Measurements from ENCODE around the gene AGTPBP1. TPM values are rescaled to one million over a fixed set of nuclear protein-coding genes. Genes with fewer than 3 reads are reported as not detected.

AGTPBP1 gene
- total RNA-seq, 1 experiment from 2014 or later = 42.9 TPM

- Histone ChIP-seq H3K4me3 (ENCODE audit: low read length) (no peak overlapping the region), H3K4me1 (ENCODE audit: low read length) (peaks cover 24% of the 10 kb centered on the region), H3K27me3 (ENCODE audit: low read length) (no peaks in the 10 kb centered on the region), H3K4me2 (ENCODE audit: low read depth, low read length, poor library complexity, severe bottlenecking) (no peak overlapping the region), H2AFZ (ENCODE audit: low read length) (no peak overlapping the region), H3K9me2 (replicated peaks; ENCODE audit: insufficient read depth, low read length) (no peaks in the 10 kb centered on the region), H4K20me1 (ENCODE audit: insufficient read depth, low read depth, low read length) (peaks cover 11% of the 10 kb centered on the region), H3K9ac (ENCODE audit: low read length) (no peak overlapping the region), H3K27ac (ENCODE audit: low read length) (no peak overlapping the region), H3K79me2 (ENCODE audit: low read length) (peaks cover 19% of the 10 kb centered on the region), H3K9me3 (ENCODE audit: low read length) (no peaks in the 10 kb centered on the region), H3K36me3 (ENCODE audit: insufficient read depth, low read length) (no peaks in the 10 kb centered on the region)
- DNase-seq = no peak
These were observed 2.7 kb upstream of the AGTPBP1 start for GRCh38 chr9:85744480-85744879.

GRCh38 chr9:85743275-85744128 is 1.7 kb upstream of the AGTPBP1 start:
- Histone ChIP-seq H2AFZ (ENCODE audit: low read length) (peak overlapping the region; percentile 77; the same call in 1 of the 2 replicates), H3K27ac (ENCODE audit: low read length) (no peak overlapping the region), H3K4me2 (ENCODE audit: low read depth, low read length, poor library complexity, severe bottlenecking) (peak overlapping the region; percentile 98), H3K36me3 (ENCODE audit: insufficient read depth, low read length) (no peaks in the 10 kb centered on the region), H3K9me3 (ENCODE audit: low read length) (no peaks in the 10 kb centered on the region), H3K27me3 (ENCODE audit: low read length) (no peaks in the 10 kb centered on the region), H3K4me1 (ENCODE audit: low read length) (peaks cover 24% of the 10 kb centered on the region), H3K79me2 (ENCODE audit: low read length) (peaks cover 29% of the 10 kb centered on the region), H3K9ac (ENCODE audit: low read length) (no peak overlapping the region), H4K20me1 (ENCODE audit: insufficient read depth, low read depth, low read length) (peaks cover 13% of the 10 kb centered on the region), H3K9me2 (replicated peaks; ENCODE audit: insufficient read depth, low read length) (no peaks in the 10 kb centered on the region), H3K4me3 (ENCODE audit: low read length) (no peak overlapping the region)
- no peak for DNase-seq

- H3K9ac ChIP-seq (ENCODE audit: low read length) = peak overlapping the region; percentile 85
- H3K4me1 ChIP-seq (ENCODE audit: low read length) = peaks cover 24% of the 10 kb centered on the region
- peaks cover 16% of the 10 kb centered on the region for H4K20me1 ChIP-seq (ENCODE audit: insufficient read depth, low read depth, low read length)
- peaks cover 38% of the 10 kb centered on the region for H3K79me2 ChIP-seq (ENCODE audit: low read length)
- H3K27me3 ChIP-seq (ENCODE audit: low read length) = no peaks in the 10 kb centered on the region
- no peaks in the 10 kb centered on the region for H3K36me3 ChIP-seq (ENCODE audit: insufficient read depth, low read length)
- peak overlapping the region; percentile 77 for H2AFZ ChIP-seq (ENCODE audit: low read length)
- peak overlapping the region; percentile 98 for H3K4me2 ChIP-seq (ENCODE audit: low read depth, low read length, poor library complexity, severe bottlenecking)
- H3K4me3 ChIP-seq (ENCODE audit: low read length) = peak overlapping the region; percentile 88
- DNase-seq = no peak
- no peaks in the 10 kb centered on the region for H3K9me2 ChIP-seq (replicated peaks; ENCODE audit: insufficient read depth, low read length)
- H3K9me3 ChIP-seq (ENCODE audit: low read length) = no peaks in the 10 kb centered on the region
- peak overlapping the region; percentile 54; the same call in 1 of the 2 replicates for H3K27ac ChIP-seq (ENCODE audit: low read length)
These were observed 813 bp upstream of the AGTPBP1 start for GRCh38 chr9:85742597-85742936.

GRCh38 chr9:85741095-85741874 is 469 bp downstream of the AGTPBP1 start:
- Histone ChIP-seq H3K27ac (ENCODE audit: low read length) (no peak overlapping the region), H3K36me3 (ENCODE audit: insufficient read depth, low read length) (no peaks in the 10 kb centered on the region), H3K27me3 (ENCODE audit: low read length) (no peaks in the 10 kb centered on the region), H4K20me1 (ENCODE audit: insufficient read depth, low read depth, low read length) (peaks cover 16% of the 10 kb centered on the region), H3K9me2 (replicated peaks; ENCODE audit: insufficient read depth, low read length) (no peaks in the 10 kb centered on the region), H3K9ac (ENCODE audit: low read length) (peak overlapping the region; percentile 83), H3K9me3 (ENCODE audit: low read length) (no peaks in the 10 kb centered on the region), H3K4me3 (ENCODE audit: low read length) (peak overlapping the region; percentile 82), H2AFZ (ENCODE audit: low read length) (peak overlapping the region; percentile 92; the same call in 1 of the 2 replicates), H3K79me2 (ENCODE audit: low read length) (peaks cover 51% of the 10 kb centered on the region), H3K4me2 (ENCODE audit: low read depth, low read length, poor library complexity, severe bottlenecking) (peak overlapping the region; percentile 85), H3K4me1 (ENCODE audit: low read length) (peaks cover 24% of the 10 kb centered on the region)
- DNase-seq = peak; percentile 62

- Histone ChIP-seq H3K9me3 (ENCODE audit: low read length) (no peaks in the 10 kb centered on the region), H3K79me2 (ENCODE audit: low read length) (peaks cover 57% of the 10 kb centered on the region), H3K4me3 (ENCODE audit: low read length) (peak overlapping the region; percentile 82), H3K9me2 (replicated peaks; ENCODE audit: insufficient read depth, low read length) (no peaks in the 10 kb centered on the region), H3K36me3 (ENCODE audit: insufficient read depth, low read length) (no peaks in the 10 kb centered on the region), H3K9ac (ENCODE audit: low read length) (peak overlapping the region; percentile 83), H3K27me3 (ENCODE audit: low read length) (no peaks in the 10 kb centered on the region), H3K4me2 (ENCODE audit: low read depth, low read length, poor library complexity, severe bottlenecking) (peak overlapping the region; percentile 85), H3K27ac (ENCODE audit: low read length) (no peak overlapping the region), H3K4me1 (ENCODE audit: low read length) (peaks cover 24% of the 10 kb centered on the region), H2AFZ (ENCODE audit: low read length) (no peak overlapping the region), H4K20me1 (ENCODE audit: insufficient read depth, low read depth, low read length) (peaks cover 16% of the 10 kb centered on the region)
- DNase-seq = no peak
These were observed 1.0 kb downstream of the AGTPBP1 start for GRCh38 chr9:85740787-85741094.

GRCh38 chr9:85738509-85738908 is 3.2 kb downstream of the AGTPBP1 start:
- no peak for DNase-seq
- Histone ChIP-seq H2AFZ (ENCODE audit: low read length) (no peak overlapping the region), H3K79me2 (ENCODE audit: low read length) (peaks cover 75% of the 10 kb centered on the region), H3K4me3 (ENCODE audit: low read length) (no peak overlapping the region), H3K4me1 (ENCODE audit: low read length) (peaks cover 24% of the 10 kb centered on the region), H3K4me2 (ENCODE audit: low read depth, low read length, poor library complexity, severe bottlenecking) (no peak overlapping the region), H3K27me3 (ENCODE audit: low read length) (no peaks in the 10 kb centered on the region), H3K36me3 (ENCODE audit: insufficient read depth, low read length) (no peaks in the 10 kb centered on the region), H3K9me2 (replicated peaks; ENCODE audit: insufficient read depth, low read length) (no peaks in the 10 kb centered on the region), H3K9me3 (ENCODE audit: low read length) (no peaks in the 10 kb centered on the region), H4K20me1 (ENCODE audit: insufficient read depth, low read depth, low read length) (peaks cover 16% of the 10 kb centered on the region), H3K9ac (ENCODE audit: low read length) (no peak overlapping the region), H3K27ac (ENCODE audit: low read length) (no peak overlapping the region)

- Histone ChIP-seq H3K4me1 (ENCODE audit: low read length) (peaks cover 17% of the 10 kb centered on the region), H3K4me2 (ENCODE audit: low read depth, low read length, poor library complexity, severe bottlenecking) (no peak overlapping the region), H3K9me3 (ENCODE audit: low read length) (no peaks in the 10 kb centered on the region), H3K9me2 (replicated peaks; ENCODE audit: insufficient read depth, low read length) (no peaks in the 10 kb centered on the region), H3K79me2 (ENCODE audit: low read length) (peaks cover 83% of the 10 kb centered on the region), H3K36me3 (ENCODE audit: insufficient read depth, low read length) (no peaks in the 10 kb centered on the region), H3K4me3 (ENCODE audit: low read length) (no peak overlapping the region), H3K27ac (ENCODE audit: low read length) (no peak overlapping the region), H3K27me3 (ENCODE audit: low read length) (no peaks in the 10 kb centered on the region), H4K20me1 (ENCODE audit: insufficient read depth, low read depth, low read length) (peaks cover 16% of the 10 kb centered on the region), H3K9ac (ENCODE audit: low read length) (no peak overlapping the region), H2AFZ (ENCODE audit: low read length) (no peak overlapping the region)
- no peak for DNase-seq
These were observed 4.1 kb downstream of the AGTPBP1 start for GRCh38 chr9:85737671-85738070.

- Histone ChIP-seq H4K20me1 (ENCODE audit: insufficient read depth, low read depth, low read length) (peaks cover 16% of the 10 kb centered on the region), H3K4me3 (ENCODE audit: low read length) (no peak overlapping the region), H3K4me1 (ENCODE audit: low read length) (no peaks in the 10 kb centered on the region), H2AFZ (ENCODE audit: low read length) (no peak overlapping the region), H3K27me3 (ENCODE audit: low read length) (no peaks in the 10 kb centered on the region), H3K9me3 (ENCODE audit: low read length) (no peaks in the 10 kb centered on the region), H3K9ac (ENCODE audit: low read length) (no peak overlapping the region), H3K4me2 (ENCODE audit: low read depth, low read length, poor library complexity, severe bottlenecking) (no peak overlapping the region), H3K36me3 (ENCODE audit: insufficient read depth, low read length) (no peaks in the 10 kb centered on the region), H3K27ac (ENCODE audit: low read length) (no peak overlapping the region), H3K79me2 (ENCODE audit: low read length) (peaks cover 96% of the 10 kb centered on the region), H3K9me2 (replicated peaks; ENCODE audit: insufficient read depth, low read length) (no peaks in the 10 kb centered on the region)
- DNase-seq = no peak
These were observed 10.7 kb downstream of the AGTPBP1 start for GRCh38 chr9:85730916-85731630.
